Activated CD8-positive, alpha-beta memory T cell treated with anti-CD3 and anti-CD28 coated beads, Interleukin-2, amount 50 U/mL, for 24 hours (primary cell): ENCODE results near the gene JMJD7.
A peak's percentile ranks its signal among the peaks of the same experiment; 100 is the strongest.

Experiments
- DNase-seq: peaks from one replicate; pipeline ENCODE4 v3.0.0-alpha.2; 2020; ENCODE audit errors: extremely low read depth

JMJD7 gene

GRCh38 chr15:41866263-41866703, 38.4 kb downstream of the JMJD7 start:
- DNase-seq, result no peak

- DNase-seq, result no peak
These were observed 39.1 kb downstream of the JMJD7 start for GRCh38 chr15:41866872-41867579.

- no peak for DNase-seq
These were observed 40.4 kb downstream of the JMJD7 start for GRCh38 chr15:41868321-41868720.

GRCh38 chr15:41869770-41870688, 42.1 kb downstream of the JMJD7 start:
- DNase-seq, result no peak

DNA sequence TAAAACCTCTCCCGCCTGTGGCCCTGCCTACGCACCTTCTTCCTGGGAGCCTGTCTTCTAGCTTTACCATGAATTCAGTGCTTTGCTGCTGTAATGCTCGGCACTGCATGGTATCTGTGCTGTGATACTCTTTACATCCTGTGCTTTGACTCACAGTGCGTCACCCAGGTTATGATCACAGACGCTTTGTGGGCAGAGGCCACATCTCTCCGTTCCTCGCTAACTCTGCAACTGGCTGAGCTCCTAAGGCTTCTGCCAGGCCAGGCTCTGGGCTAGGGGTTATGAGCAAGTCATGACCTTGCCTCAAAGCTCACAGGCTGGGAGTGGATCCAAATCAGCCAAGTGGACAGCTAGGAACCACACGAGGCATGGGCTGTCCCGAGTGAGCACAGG, 42.8 kb downstream of the JMJD7 start:
- peak; percentile 13 for DNase-seq

- no peak for DNase-seq
These were observed 43.4 kb downstream of the JMJD7 start for GRCh38 chr15:41871175-41871905.

DNA sequence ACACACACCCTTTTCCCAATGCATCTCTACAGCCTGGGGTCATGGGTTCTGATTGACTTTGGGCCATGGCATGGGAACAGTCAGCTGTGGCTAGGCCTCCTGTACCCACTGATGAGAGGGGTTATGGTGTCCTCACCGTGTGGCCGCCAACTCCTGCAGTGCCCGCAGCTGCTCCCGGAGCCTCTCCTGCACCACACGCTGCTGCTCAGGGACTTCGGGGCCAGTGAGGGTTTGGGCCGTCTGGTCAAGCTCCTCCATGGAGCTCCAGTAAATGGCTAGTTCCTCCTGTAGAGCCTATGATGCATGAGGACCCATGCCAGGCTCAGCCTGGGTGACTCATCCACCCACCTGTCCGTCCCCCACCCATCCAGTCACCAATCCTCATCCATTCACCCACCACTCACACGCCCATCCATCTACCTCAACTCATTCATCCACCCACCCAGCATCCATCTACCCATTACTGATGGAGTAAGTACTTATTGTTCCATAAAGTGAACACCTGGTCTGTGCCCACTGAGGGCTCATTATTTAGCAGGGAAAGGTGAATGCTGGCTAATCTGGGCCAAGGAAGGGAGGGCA, 44.4 kb downstream of the JMJD7 start:
- no peak for DNase-seq

DNA sequence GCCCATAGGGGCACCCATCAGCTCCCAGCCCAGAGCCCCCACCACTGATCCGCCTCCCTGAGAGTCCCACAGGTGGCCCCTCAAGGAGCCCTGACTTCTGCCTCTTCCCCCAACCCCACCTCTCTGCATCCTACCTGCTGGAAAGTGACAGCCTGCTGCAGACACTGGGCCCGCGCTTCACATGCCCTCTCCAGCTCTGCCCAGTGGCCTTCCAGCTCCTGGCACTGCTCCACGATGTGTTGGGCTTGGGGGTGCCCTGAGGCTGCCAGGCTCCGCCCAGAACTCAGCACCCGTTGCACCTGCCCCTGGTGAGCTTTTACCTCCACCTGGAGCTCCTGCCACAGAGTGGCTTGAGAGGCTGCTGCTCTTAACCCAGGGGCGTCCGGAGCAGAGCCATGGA, 45.8 kb downstream of the JMJD7 start:
- no peak for DNase-seq

DNA sequence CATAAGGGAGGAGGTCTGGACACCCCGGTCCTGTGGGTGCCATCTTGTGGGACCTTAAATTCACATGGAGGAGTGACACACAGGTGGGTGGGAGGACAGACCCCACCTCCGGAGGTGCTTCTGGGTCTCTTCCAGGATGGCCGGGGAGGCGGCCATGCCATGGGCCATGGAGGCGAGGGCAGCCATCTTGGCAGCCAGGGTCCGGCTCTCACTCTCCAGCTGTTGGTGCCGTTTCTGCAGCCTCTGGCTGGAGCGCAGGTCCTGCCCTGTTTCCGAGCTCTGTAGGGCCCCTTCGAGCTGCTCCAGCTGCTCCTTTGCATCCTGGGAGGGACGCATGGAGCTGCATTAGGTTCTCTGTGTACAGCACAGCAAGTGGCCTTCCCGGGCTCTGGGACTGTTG, 46.8 kb downstream of the JMJD7 start:
- DNase-seq, result no peak

DNA sequence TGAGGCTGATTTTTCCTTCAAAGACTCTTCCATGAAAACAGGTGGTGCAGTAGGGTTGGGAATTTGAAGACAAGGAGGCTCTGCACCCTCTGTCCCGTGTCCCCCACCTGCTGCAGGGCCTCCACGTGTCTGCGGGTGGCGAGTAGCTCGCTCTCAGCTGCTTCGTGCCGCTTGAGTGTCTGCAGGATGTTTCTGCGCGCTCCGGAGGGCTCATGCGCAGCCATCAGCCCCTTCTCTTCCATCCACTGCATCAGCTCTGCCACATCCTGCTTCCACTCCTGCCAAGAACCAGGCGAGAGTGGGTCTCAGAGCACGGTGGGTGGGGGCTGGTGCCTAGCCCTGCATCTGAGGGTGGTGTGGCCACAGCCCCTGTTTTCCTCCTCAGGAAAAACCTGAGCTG, 48.1 kb downstream of the JMJD7 start:
- no peak for DNase-seq

- DNase-seq, result no peak
These were observed 48.8 kb downstream of the JMJD7 start for GRCh38 chr15:41876689-41877088.

- DNase-seq, result no peak
These were observed 49.9 kb downstream of the JMJD7 start for GRCh38 chr15:41877631-41878354.

DNA sequence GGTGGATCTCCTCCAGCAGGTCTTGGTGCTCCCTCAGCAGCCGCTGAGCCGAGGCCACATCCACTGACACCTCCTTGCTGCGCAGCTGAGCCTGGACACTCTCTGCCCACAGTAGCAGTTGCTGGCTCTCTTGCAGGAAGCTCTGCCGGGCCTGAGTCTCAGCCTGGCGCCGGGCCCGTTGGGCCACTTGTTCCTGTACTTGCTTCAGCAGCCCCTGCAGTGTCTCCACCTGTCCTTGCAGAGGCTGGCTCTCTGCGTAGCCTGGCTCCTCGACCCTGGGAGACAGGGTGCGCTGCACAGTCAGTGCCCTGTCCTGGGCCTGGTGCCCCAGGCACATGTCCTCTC, 50.4 kb downstream of the JMJD7 start:
- no peak for DNase-seq

DNA sequence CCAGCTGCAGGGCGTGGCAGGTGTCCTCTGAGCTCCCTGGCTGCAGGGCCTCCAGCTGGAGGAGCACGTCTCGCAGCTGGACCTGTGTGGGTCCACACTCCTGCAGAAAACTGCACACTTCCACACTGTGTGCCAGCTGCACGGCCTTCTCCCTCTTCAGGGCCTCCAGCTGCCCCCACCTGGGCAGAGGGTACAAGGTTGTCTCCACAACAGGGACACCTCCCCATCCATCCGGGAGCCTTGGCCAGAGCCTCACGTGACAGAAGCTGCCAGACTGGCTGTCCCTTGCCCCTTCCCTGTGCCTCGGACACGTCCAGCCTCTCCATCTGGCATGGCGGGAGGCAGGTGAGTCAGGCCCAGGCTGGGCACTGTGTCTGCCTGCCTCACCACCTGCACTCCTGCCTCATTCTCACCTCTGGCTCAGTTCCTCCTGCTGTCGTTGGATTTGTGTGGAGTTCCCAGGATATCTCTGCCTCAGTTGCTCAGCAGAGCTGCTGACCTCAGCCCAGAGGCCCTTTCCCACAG, 51.5 kb downstream of the JMJD7 start:
- DNase-seq, result no peak

DNA sequence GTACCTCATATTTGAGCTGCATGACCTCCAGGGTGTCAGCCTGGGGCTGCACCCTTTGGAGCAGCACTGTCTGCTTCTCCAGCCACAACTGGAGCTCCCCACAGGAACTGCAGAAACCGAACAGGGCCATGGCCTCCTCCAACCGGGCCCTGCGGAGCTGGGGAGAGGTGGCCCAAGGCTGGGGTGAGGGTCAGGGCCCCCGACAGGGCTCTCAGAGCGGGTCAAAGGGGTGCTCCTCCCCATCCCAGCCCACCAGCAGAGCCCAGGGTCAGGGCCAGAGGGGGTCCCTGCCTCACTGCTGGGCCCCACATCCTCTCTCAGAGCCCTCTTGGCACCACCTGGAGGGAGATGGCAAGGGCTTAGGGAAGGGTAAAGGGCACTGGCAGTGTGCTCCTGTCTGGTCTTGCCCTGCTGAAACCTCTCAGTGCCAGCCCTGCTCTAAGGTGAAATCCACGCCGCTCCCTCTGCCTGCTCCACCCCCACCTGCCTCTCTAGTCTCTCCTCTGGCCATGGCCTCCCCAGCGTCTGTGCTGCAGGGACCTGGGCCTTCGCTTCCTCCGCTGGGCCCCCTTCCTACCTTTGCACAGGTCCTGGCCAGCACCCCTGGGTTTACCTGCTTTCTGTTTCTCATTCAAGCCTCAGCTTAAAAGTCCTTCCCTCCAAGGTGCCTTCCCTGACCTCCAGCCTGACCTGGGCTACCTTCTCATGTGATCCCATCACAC, 52.4 kb downstream of the JMJD7 start:
- no peak for DNase-seq

- no peak for DNase-seq
These were observed 53.2 kb downstream of the JMJD7 start for GRCh38 chr15:41881086-41881485.

DNA sequence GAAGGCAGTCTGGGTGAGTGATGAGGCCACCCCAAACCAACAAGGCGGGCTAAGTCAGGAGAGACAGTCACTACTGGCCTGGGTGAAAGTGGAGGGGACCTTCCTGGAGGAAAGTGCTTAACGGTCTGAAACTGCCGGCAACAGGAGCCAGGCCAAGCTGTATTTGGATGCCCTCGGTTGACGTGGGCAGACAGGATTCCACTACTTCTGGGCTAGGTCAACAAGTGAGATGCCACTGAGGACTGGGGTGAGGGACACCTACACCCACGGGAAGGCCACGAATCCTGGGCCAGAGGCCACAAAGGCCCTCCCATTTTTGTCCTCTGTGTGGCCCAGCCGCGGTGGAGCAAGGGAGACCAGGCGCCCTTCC, 53.6 kb downstream of the JMJD7 start:
- no peak for DNase-seq

DNA sequence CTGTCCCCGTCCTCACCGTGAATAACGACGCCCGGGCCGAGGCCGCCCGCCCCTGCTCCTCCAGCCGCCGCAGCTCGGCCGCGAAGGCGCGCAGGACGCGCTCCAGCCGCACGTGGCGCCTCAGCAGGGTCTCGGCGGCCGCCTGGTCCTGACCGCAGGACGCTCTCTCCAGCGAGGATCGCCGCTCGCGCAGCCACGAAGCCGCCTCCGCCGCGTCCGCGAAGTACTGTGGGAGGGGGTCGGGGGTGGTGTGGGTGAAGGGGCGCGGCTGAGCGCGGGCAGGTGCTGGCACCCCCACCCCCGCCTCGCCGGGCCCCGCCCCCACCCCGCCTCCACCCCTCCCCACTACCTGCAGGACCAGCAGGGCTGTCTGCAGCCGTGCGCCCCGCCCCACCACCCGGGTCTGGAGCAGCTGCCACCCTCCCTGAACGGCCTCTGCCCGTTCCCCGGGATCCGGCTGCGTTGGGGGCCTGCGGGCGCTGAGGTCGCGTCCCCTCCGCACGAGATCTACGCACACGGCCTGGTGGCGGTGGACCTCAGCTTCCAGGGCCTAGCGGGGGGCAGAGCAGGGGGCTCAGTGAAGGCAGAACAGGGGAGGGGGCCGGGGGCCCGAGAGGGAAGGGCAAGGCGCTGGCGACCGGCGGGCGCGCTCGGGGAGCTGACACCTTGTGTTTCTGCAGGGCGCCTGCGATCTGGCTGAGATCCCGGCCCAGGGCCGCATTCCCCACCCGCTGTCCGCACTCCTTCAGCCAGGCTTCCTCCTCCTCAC, 54.2 kb downstream of the JMJD7 start:
- no peak for DNase-seq

DNA sequence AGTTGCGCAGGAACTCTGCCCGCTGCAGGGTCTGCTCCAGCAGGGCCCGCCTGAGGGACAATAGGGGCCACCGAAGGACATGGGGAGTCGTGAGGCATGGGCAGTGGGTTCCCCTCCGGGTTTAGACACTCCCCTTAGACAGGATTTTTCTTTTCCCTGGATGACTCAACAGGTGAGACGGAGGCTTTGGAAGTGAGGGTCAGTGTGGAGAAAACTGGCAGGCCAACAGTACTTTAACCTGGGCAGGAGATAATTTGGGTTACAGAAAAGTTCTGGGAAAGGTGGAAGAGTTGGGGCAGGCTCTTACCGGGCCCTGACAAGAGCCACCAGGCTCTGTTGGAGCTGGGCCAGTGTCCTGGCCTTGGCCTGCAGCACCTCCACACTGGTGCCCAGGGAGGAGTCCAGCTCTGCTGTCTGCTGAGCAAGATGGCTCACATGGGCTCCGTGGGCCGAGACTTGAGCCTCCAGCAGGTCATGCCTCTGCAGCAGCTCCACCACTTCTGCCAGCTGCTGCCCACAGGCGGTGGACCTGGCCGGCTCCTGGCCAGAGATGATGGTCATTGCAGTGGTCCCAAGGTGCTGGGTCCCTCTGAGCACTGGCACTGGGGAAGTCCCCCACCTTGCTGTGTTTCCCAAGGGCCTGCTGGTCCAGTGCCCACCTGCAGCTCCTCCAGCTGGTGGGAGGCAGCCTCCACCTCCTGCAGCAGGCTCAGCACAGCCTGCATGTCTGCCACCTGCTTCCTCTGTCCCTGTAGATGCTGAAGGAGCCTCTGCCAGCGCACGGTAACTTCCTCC, 55.0 kb downstream of the JMJD7 start:
- DNase-seq, result no peak
